Stimulated activated CD8-positive, alpha-beta memory T cell treated with anti-CD3 and anti-CD28 coated beads, Interleukin-4, amount 100 ng/mL, for 1 hour (primary cell): ENCODE data around the gene WDR33.
A peak's percentile ranks its signal among the peaks of the same experiment; 100 is the strongest.
"Not testable (repeated sequence)": the region's sequence is repeated elsewhere in the genome, so short reads cannot be mapped to it uniquely, and the experiment has no call there.

Experiments used
- DNase-seq, 2 donors: peaks; one replicate each; pipeline ENCODE4 v3.0.0-alpha.2; 2020; ENCODE audit warnings: low read depth in 2 of 2, low spot score in 1 of 2

Gene WDR33

GRCh38 chr2:127810619-127811396 is at the start of gene WDR33:
WDR33 (minus strand) TSS chr2:127811171; CDS start chr2:127770981, 40,190 bp downstream.
- DNase-seq = peak; percentile 75 to 89

- DNase-seq = no peak
Observed at GRCh38 chr2:127860130-127860529, 49.2 kb upstream of the WDR33 start.

GRCh38 chr2:127859712-127860085 is 48.7 kb upstream of the WDR33 start:
- DNase-seq = peak; percentile 38 to 40

GRCh38 chr2:127857265-127857808 is 46.4 kb upstream of the WDR33 start:
- DNase-seq = no peak

- DNase-seq = no peak
Observed at GRCh38 chr2:127853671-127854070, 42.7 kb upstream of the WDR33 start.

GRCh38 chr2:127852388-127852787 is 41.4 kb upstream of the WDR33 start:
- no peak for DNase-seq

GRCh38 chr2:127847931-127848330 is 37.0 kb upstream of the WDR33 start:
- DNase-seq = no peak

- no peak for DNase-seq
Observed at GRCh38 chr2:127844973-127845372, 34.0 kb upstream of the WDR33 start.

GRCh38 chr2:127843677-127844076 is 32.7 kb upstream of the WDR33 start:
- DNase-seq = no peak

- no peak for DNase-seq
Observed at GRCh38 chr2:127841466-127842178, 30.7 kb upstream of the WDR33 start.

GRCh38 chr2:127840893-127841292 is 29.9 kb upstream of the WDR33 start:
- DNase-seq = no peak

- no peak for DNase-seq
Observed at GRCh38 chr2:127834951-127835350, 24.0 kb upstream of the WDR33 start.

GRCh38 chr2:127829845-127830246 is 18.9 kb upstream of the WDR33 start:
- peak; percentile 5 to 29 for DNase-seq

GRCh38 chr2:127826708-127827107 is 15.7 kb upstream of the WDR33 start:
- DNase-seq = not testable (repeated sequence)

GRCh38 chr2:127826047-127826446 is 15.1 kb upstream of the WDR33 start:
- no peak for DNase-seq

- no peak for DNase-seq
Observed at GRCh38 chr2:127820080-127820668, 9.2 kb upstream of the WDR33 start.

- no peak for DNase-seq
Observed at GRCh38 chr2:127818794-127819425, 7.9 kb upstream of the WDR33 start.

- no peak for DNase-seq
Observed at GRCh38 chr2:127818241-127818640, 7.3 kb upstream of the WDR33 start.

- no peak for DNase-seq
Observed at GRCh38 chr2:127814677-127815076, 3.7 kb upstream of the WDR33 start.

- not testable (repeated sequence) for DNase-seq
Observed at GRCh38 chr2:127812441-127812840, 1.5 kb upstream of the WDR33 start.
